Adrenal gland (tissue), 12 donors: ENCODE measurements around the gene LRRC1. TPM values are rescaled to one million over a fixed set of nuclear protein-coding genes. Genes with fewer than 3 reads are reported as not detected.

Experiments
- DNase-seq, 7 donors: peaks; one replicate each; pipeline ENCODE4 v3.0.0-alpha.2; 2019 to 2020
- H3K27ac ChIP-seq, 5 donors: fragments of 200-600 bp; sonication (generic) in 4 of 5; 1 replicate in 3 of 5; 2 replicates in 2 of 5; pipeline versions ENCODE4 v1.5.1 to v1.8.0; 2016 to 2020; ENCODE audit warnings: mild to moderate bottlenecking in 1 of 5
- H3K27me3 ChIP-seq: fragments of 200-600 bp; 2 replicates; pipeline ENCODE4 v1.8.0; 2021
- H3K36me3 ChIP-seq, 2 donors: fragments of 200-600 bp; replicated peaks in 1 of 2; 1 replicate in 1 of 2; 2 replicates in 1 of 2; pipeline versions ENCODE4 v1.5.1 to v1.8.0; 2018 to 2022
- H3K4me1 ChIP-seq, 2 donors: fragments of 200-600 bp; replicated peaks in 1 of 2; 1 replicate in 1 of 2; 2 replicates in 1 of 2; pipeline versions ENCODE4 v1.5.1 to v1.8.0; 2018 to 2021
- H3K4me3 ChIP-seq, 4 donors: fragments of 200-600 bp; sonication (generic) in 3 of 4; one replicate each; pipeline ENCODE4 v1.5.1; 2016 to 2018
- H3K9me3 ChIP-seq, 3 donors: fragments of 200-600 bp; sonication (generic) in 1 of 3; replicated peaks in 1 of 3; 1 replicate in 2 of 3; 2 replicates in 1 of 3; pipeline versions ENCODE4 v1.5.1 to v1.8.0; 2016 to 2021
- CTCF ChIP-seq, 6 experiments: fragments of 450-650 bp in 4 of 6; fragments of 200-600 bp in 2 of 6; sonication (generic) in 1 of 6; IDR thresholded peaks; 1 replicate in 5 of 6; 2 replicates in 1 of 6; pipeline versions ENCODE4 v1.5.1 to v1.8.0; 2016 to 2021; ENCODE audit warnings: antibody characterized with exemption in 6 of 6, mild to moderate bottlenecking in 2 of 6, moderate library complexity in 1 of 6
- POLR2A ChIP-seq, 2 donors: fragments of 450-650 bp; IDR thresholded peaks; one replicate each; pipeline ENCODE4 v1.6.1; 2017; ENCODE audit warnings: antibody characterized with exemption in 2 of 2, mild to moderate bottlenecking in 2 of 2, moderate library complexity in 1 of 2
- WGBS, 4 donors: extraction: QIAGEN DNeasy Blood & Tissue Kit in 2 of 4; methylation state at CpG; one replicate each; pipeline versions ENCODE4 v1.1.5 to v1.1.7; 2013 to 2017; 5-methylcytosine and 5-hydroxymethylcytosine counted together
- intact Hi-C, 2 donors: fragments of 100-400 bp; cut with DNase I; formaldehyde crosslinking; loops; one replicate each; pipeline versions ENCODE4 v1.14.1 to v1.15.0; 2022 to 2023
- polyA plus RNA-seq, 3 donors: library from polyadenylated mRNA; stranded (reverse); fragments of 200-250 nt in 2 of 3; fragments of 350-450 nt in 1 of 3; fragmentation: Illumina TruSeq in 1 of 3; extraction: RNeasy Lipid Tissue Mini Kit (QIAGEN cat#74804) in 1 of 3; gene quantifications; one replicate each; pipeline ENCODE4 v1.2.3, GENCODE V29; 2013 to 2014
- total RNA-seq, 9 donors: library from RNA; depleted of rRNA in 4 of 9; stranded (reverse); fragments of >200 nt in 4 of 9; fragments of 120-200 nt in 1 of 9; fragmentation: NEBNext Ultra II Directional in 1 of 9; extraction: Animal tissue kit (Norgen Biotek cat#: 25700) in 1 of 9; gene quantifications; one replicate each; pipeline versions ENCODE4 v1.1.0 to v1.2.4, GENCODE V29; 2013 to 2023
- donor health status: healthy with polysubstance abuse.
- donor health status: Bipolar disorder and iron deficiency.
- donor health status: DM: yes; HTN: yes; CAD: no.
- donor health status: DM: no; HTN: no; CAD: no.
- donor health status: DM: no; HTN: no; CAD: no.
- donor health status: DM: yes; HTN: yes; CAD: no.

Gene LRRC1
- total and polyA plus RNA-seq, 12 donors, result 2.1 to 7.8 (median 4.5) TPM

- TF ChIP-seq POLR2A (IDR thresholded peaks at IDR 0.05), result no peak
- no peak for TF ChIP-seq CTCF (IDR thresholded peaks at IDR 0.05)
- Histone ChIP-seq H3K27me3 (no peaks in the 10 kb centered on the region), H3K4me1 (peaks cover 10 to 23% of the 10 kb centered on the region in 2 donors), H3K9me3 (no peaks in the 10 kb centered on the region), H3K27ac (no peak overlapping the region), H3K4me3 (peak overlapping the region in 1 of 4 donors; percentile 93), H3K36me3 (no peaks in the 10 kb centered on the region)
- WGBS, 4 donors, result 58 to 82% (median 78%) methylated on average over 5 of the region's 5 CpGs
- DNase-seq, result no peak
- intact Hi-C loops, result loop anchor here (10.0 kb wide), 1 partner anchor 158 kb away; no protein-coding TSS in a partner anchor
Observed at GRCh38 chr6:53796791-53797190, 2.0 kb downstream of the LRRC1 start.

- intact Hi-C loops, result loop anchor here (10.0 kb wide), 1 partner anchor 157 kb away; no protein-coding TSS in a partner anchor
- peaks cover 10 to 23% of the 10 kb centered on the region in 2 donors for H3K4me1 ChIP-seq
- no peaks in the 10 kb centered on the region for H3K36me3 ChIP-seq
- 93 to 100% (median 96%) methylated on average over 2 of the region's 2 CpGs for WGBS, 4 donors
- no peaks in the 10 kb centered on the region for H3K9me3 ChIP-seq
- TF ChIP-seq CTCF (IDR thresholded peaks at IDR 0.05) (no peak), POLR2A (IDR thresholded peaks at IDR 0.05) (no peak)
- H3K27ac ChIP-seq, result no peak overlapping the region
- DNase-seq, result no peak
- no peaks in the 10 kb centered on the region for H3K27me3 ChIP-seq
- no peak overlapping the region for H3K4me3 ChIP-seq
Observed at GRCh38 chr6:53797304-53797703, 2.5 kb downstream of the LRRC1 start.

GRCh38 chr6:53799340-53799739 is 4.5 kb downstream of the LRRC1 start:
- intact Hi-C loops, result loop anchor here (10.0 kb wide), 1 partner anchor 155 kb away; no protein-coding TSS in a partner anchor
- H3K36me3 ChIP-seq, result no peaks in the 10 kb centered on the region
- DNase-seq, result no peak
- no peak overlapping the region for H3K4me3 ChIP-seq
- H3K27me3 ChIP-seq, result no peaks in the 10 kb centered on the region
- WGBS, 4 donors, result 88 to 98% (median 97%) methylated on average over 3 of the region's 3 CpGs
- TF ChIP-seq CTCF (IDR thresholded peaks at IDR 0.05), result no peak
- no peak for TF ChIP-seq POLR2A (IDR thresholded peaks at IDR 0.05)
- H3K27ac ChIP-seq, result no peak overlapping the region
- no peaks in the 10 kb centered on the region for H3K9me3 ChIP-seq
- H3K4me1 ChIP-seq, result peaks cover 4 to 12% of the 10 kb centered on the region in 2 donors

GRCh38 chr6:53801022-53801421 is 6.2 kb downstream of the LRRC1 start:
- Histone ChIP-seq H3K4me1 (peaks cover 0 to 6% of the 10 kb centered on the region in 2 donors), H3K36me3 (no peaks in the 10 kb centered on the region), H3K27ac (no peak overlapping the region), H3K27me3 (no peaks in the 10 kb centered on the region), H3K4me3 (no peak overlapping the region), H3K9me3 (no peaks in the 10 kb centered on the region)
- WGBS, 4 donors, result 96 to 100% (median 99%) methylated on average over 1 of the region's 1 CpG
- TF ChIP-seq CTCF (IDR thresholded peaks at IDR 0.05) (no peak), POLR2A (IDR thresholded peaks at IDR 0.05) (no peak)
- intact Hi-C loops, result no loop called here
- no peak for DNase-seq
